ENCODE measurements around the gene LIMS2. TPM values are rescaled to one million over a fixed set of nuclear protein-coding genes. Genes with fewer than 3 reads are reported as not detected.

The LIMS2 gene
- total RNA-seq, 1 donor from 2014 or later = 171 TPM

GRCh38 chr2:127638361-127639110 is 36.8 kb downstream of the LIMS2 start:
- Mint-ChIP-seq H3K27me3 (ENCODE audit: low read depth) (no peaks in the 10 kb centered on the region), H3K4me1 (ENCODE audit: low read depth) (peaks cover 38% of the 10 kb centered on the region), H3K27ac (ENCODE audit: unreplicated experiment) (peak overlapping the region; percentile 80), H3K4me3 (ENCODE audit: unreplicated experiment) (no peak overlapping the region), H3K36me3 (ENCODE audit: low read depth) (peaks cover 1% of the 10 kb centered on the region), H3K9me3 (ENCODE audit: low read depth) (no peaks in the 10 kb centered on the region)
- TF ChIP-seq CTCF (IDR thresholded peaks at IDR 0.05) = no peak
- no peak for DNase-seq (ENCODE audit: low spot score)

- no peaks in the 10 kb centered on the region for H3K9me3 Mint-ChIP-seq (ENCODE audit: low read depth)
- TF ChIP-seq CTCF (IDR thresholded peaks at IDR 0.05) = peak; percentile 20
- DNase-seq (ENCODE audit: low spot score) = no peak
- peaks cover 34% of the 10 kb centered on the region for H3K4me1 Mint-ChIP-seq (ENCODE audit: low read depth)
- no peaks in the 10 kb centered on the region for H3K27me3 Mint-ChIP-seq (ENCODE audit: low read depth)
- no peak overlapping the region for H3K4me3 Mint-ChIP-seq (ENCODE audit: unreplicated experiment)
- peak overlapping the region; percentile 80 for H3K27ac Mint-ChIP-seq (ENCODE audit: unreplicated experiment)
- peaks cover 1% of the 10 kb centered on the region for H3K36me3 Mint-ChIP-seq (ENCODE audit: low read depth)
Observed at GRCh38 chr2:127637725-127638252, 37.5 kb downstream of the LIMS2 start.

GRCh38 chr2:127637236-127637630 is 38.1 kb downstream of the LIMS2 start:
- no peak overlapping the region for H3K27ac Mint-ChIP-seq (ENCODE audit: unreplicated experiment)
- H3K36me3 Mint-ChIP-seq (ENCODE audit: low read depth) = peaks cover 1% of the 10 kb centered on the region
- no peaks in the 10 kb centered on the region for H3K9me3 Mint-ChIP-seq (ENCODE audit: low read depth)
- peaks cover 34% of the 10 kb centered on the region for H3K4me1 Mint-ChIP-seq (ENCODE audit: low read depth)
- no peak for DNase-seq (ENCODE audit: low spot score)
- TF ChIP-seq CTCF (IDR thresholded peaks at IDR 0.05) = no peak
- H3K27me3 Mint-ChIP-seq (ENCODE audit: low read depth) = no peaks in the 10 kb centered on the region
- no peak overlapping the region for H3K4me3 Mint-ChIP-seq (ENCODE audit: unreplicated experiment)

GRCh38 chr2:127636248-127637235 is 38.8 kb downstream of the LIMS2 start:
- TF ChIP-seq CTCF (IDR thresholded peaks at IDR 0.05) = no peak
- Mint-ChIP-seq H3K9me3 (ENCODE audit: low read depth) (no peaks in the 10 kb centered on the region), H3K4me1 (ENCODE audit: low read depth) (peaks cover 34% of the 10 kb centered on the region), H3K4me3 (ENCODE audit: unreplicated experiment) (no peak overlapping the region), H3K27me3 (ENCODE audit: low read depth) (no peaks in the 10 kb centered on the region), H3K27ac (ENCODE audit: unreplicated experiment) (no peak overlapping the region), H3K36me3 (ENCODE audit: low read depth) (peaks cover 1% of the 10 kb centered on the region)
- no peak for DNase-seq (ENCODE audit: low spot score)
